Activated CD8-positive, alpha-beta memory T cell treated with anti-CD3 and anti-CD28 coated beads for 36 hours (primary cell): ENCODE results near the gene NKIRAS2. TPM values are rescaled to one million over a fixed set of nuclear protein-coding genes. Genes with fewer than 3 reads are reported as not detected.

ENCODE experiments used
- CTCF ChIA-PET: fragments of 350-600 bp; sonication (Branson Sonifier 250); formaldehyde crosslinking; loops from one replicate; lab custom pipeline; 2021; ENCODE audit warnings: antibody characterized with exemption; lab: Charles Lee
- POLR2A ChIA-PET: fragments of 350-600 bp; sonication (Branson Sonifier 250); formaldehyde crosslinking; loops from one replicate; lab custom pipeline; 2021; ENCODE audit warnings: antibody characterized with exemption; lab: Charles Lee
- total RNA-seq, 2 experiments: library from RNA; stranded (reverse); gene quantifications; one replicate each; pipeline ENCODE4 v1.2.3, GENCODE V29; 2021

The NKIRAS2 gene
- total RNA-seq, 2 experiments from 2014 or later: 27.1 to 29.6 TPM

GRCh38 chr17:42041619-42042018 is 21.7 kb downstream of the NKIRAS2 start:
- POLR2A ChIA-PET: interaction anchor here (0.6 kb wide), 1 partner anchor 34 kb away, joined by 7 read pairs; no protein-coding TSS in a partner anchor
- CTCF ChIA-PET: interaction anchor here (0.7 to 0.8 kb wide), 2 partner anchors 17 to 82 kb away, joined by 3 to 4 read pairs; no protein-coding TSS in a partner anchor

- CTCF ChIA-PET: interaction anchor here (0.8 kb wide), 1 partner anchor 81 kb away, joined by 3 read pairs; no protein-coding TSS in a partner anchor
- POLR2A ChIA-PET: no interaction called here
Measured at GRCh38 chr17:42042598-42043319, 22.9 kb downstream of the NKIRAS2 start.

GRCh38 chr17:42045719-42046118 is 25.8 kb downstream of the NKIRAS2 start:
- ChIA-PET POLR2A (no interaction called here), CTCF (no interaction called here)

GRCh38 chr17:42047343-42047742 is 27.5 kb downstream of the NKIRAS2 start:
- ChIA-PET CTCF (interaction anchor here (1.2 kb wide), 1 partner anchor 84 kb away, joined by 3 read pairs; no protein-coding TSS in a partner anchor), POLR2A (no interaction called here)

- ChIA-PET CTCF (interaction anchor here (1.1 to 1.2 kb wide), 2 partner anchors 19 to 52 kb away, joined by 3 to 4 read pairs; no protein-coding TSS in a partner anchor), POLR2A (no interaction called here)
Measured at GRCh38 chr17:42049834-42050392, 30.0 kb downstream of the NKIRAS2 start.

- POLR2A ChIA-PET: no interaction called here
- CTCF ChIA-PET: interaction anchor here (1.0 to 1.2 kb wide), 3 partner anchors 24 to 51 kb away, joined by 3 to 5 read pairs (median 4); partner anchors contain the start of gene NKIRAS2
Measured at GRCh38 chr17:42050393-42051012, 30.6 kb downstream of the NKIRAS2 start, which contains the start of gene C17orf113. Gene C17orf113 (minus strand): TSS chr17:42050601. CDS start chr17:42043376, 7,225 bp downstream.

- POLR2A ChIA-PET: no interaction called here
- CTCF ChIA-PET: interaction anchor here (0.9 to 1.2 kb wide), 3 partner anchors 25 to 50 kb away, joined by 3 to 5 read pairs (median 4); partner anchors contain the start of gene NKIRAS2
Measured at GRCh38 chr17:42051013-42051400, 31.1 kb downstream of the NKIRAS2 start.

GRCh38 chr17:42051645-42052044 is 31.8 kb downstream of the NKIRAS2 start:
- CTCF ChIA-PET: interaction anchor here (0.9 to 1.2 kb wide), 3 partner anchors 25 to 50 kb away, joined by 3 to 5 read pairs (median 4); partner anchors contain the start of gene NKIRAS2
- POLR2A ChIA-PET: no interaction called here

GRCh38 chr17:42052346-42052877 is 32.5 kb downstream of the NKIRAS2 start:
- CTCF ChIA-PET: no interaction called here
- POLR2A ChIA-PET: no interaction called here

GRCh38 chr17:42053731-42054500 is 34.0 kb downstream of the NKIRAS2 start:
- CTCF ChIA-PET: interaction anchor here (1.3 to 1.9 kb wide), 2 partner anchors 14 kb away, joined by 3 to 4 read pairs; no protein-coding TSS in a partner anchor

GRCh38 chr17:42055027-42055426 is 35.1 kb downstream of the NKIRAS2 start:
- CTCF ChIA-PET: interaction anchor here (1.4 to 2.1 kb wide), 2 partner anchors 12 to 47 kb away, joined by 3 to 6 read pairs; no protein-coding TSS in a partner anchor

More at GRCh38 chr17:42053731-42054500, 34.0 kb downstream of the NKIRAS2 start:
- POLR2A ChIA-PET: no interaction called here

GRCh38 chr17:42055496-42055895 is 35.6 kb downstream of the NKIRAS2 start:
- POLR2A ChIA-PET: no interaction called here
- CTCF ChIA-PET: interaction anchor here (0.9 to 2.1 kb wide), 3 partner anchors 12 to 93 kb away, joined by 3 to 6 read pairs (median 3); no protein-coding TSS in a partner anchor

More at GRCh38 chr17:42055027-42055426, 35.1 kb downstream of the NKIRAS2 start:
- POLR2A ChIA-PET: no interaction called here

- POLR2A ChIA-PET: no interaction called here
Measured at GRCh38 chr17:42056635-42057034, 36.7 kb downstream of the NKIRAS2 start.

GRCh38 chr17:42058063-42058462 is 38.2 kb downstream of the NKIRAS2 start:
- CTCF ChIA-PET: no interaction called here
- POLR2A ChIA-PET: no interaction called here

More at GRCh38 chr17:42056635-42057034, 36.7 kb downstream of the NKIRAS2 start:
- CTCF ChIA-PET: interaction anchor here (1.0 to 2.1 kb wide), 3 partner anchors 11 to 45 kb away, joined by 3 to 6 read pairs (median 3); no protein-coding TSS in a partner anchor

GRCh38 chr17:42059815-42060214 is 39.9 kb downstream of the NKIRAS2 start:
- POLR2A ChIA-PET: no interaction called here
- CTCF ChIA-PET: interaction anchor here (0.6 kb wide), 2 partner anchors 80 to 85 kb away, joined by 4 read pairs; no protein-coding TSS in a partner anchor

GRCh38 chr17:42060231-42060630 is 40.3 kb downstream of the NKIRAS2 start:
- ChIA-PET POLR2A (no interaction called here), CTCF (interaction anchor here (0.6 kb wide), 2 partner anchors 80 to 84 kb away, joined by 4 read pairs; no protein-coding TSS in a partner anchor)

- ChIA-PET POLR2A (no interaction called here), CTCF (no interaction called here)
Measured at GRCh38 chr17:42061646-42062487, 42.0 kb downstream of the NKIRAS2 start.
